Measurements from ENCODE around the gene BTBD2.

The BTBD2 gene

DNA sequence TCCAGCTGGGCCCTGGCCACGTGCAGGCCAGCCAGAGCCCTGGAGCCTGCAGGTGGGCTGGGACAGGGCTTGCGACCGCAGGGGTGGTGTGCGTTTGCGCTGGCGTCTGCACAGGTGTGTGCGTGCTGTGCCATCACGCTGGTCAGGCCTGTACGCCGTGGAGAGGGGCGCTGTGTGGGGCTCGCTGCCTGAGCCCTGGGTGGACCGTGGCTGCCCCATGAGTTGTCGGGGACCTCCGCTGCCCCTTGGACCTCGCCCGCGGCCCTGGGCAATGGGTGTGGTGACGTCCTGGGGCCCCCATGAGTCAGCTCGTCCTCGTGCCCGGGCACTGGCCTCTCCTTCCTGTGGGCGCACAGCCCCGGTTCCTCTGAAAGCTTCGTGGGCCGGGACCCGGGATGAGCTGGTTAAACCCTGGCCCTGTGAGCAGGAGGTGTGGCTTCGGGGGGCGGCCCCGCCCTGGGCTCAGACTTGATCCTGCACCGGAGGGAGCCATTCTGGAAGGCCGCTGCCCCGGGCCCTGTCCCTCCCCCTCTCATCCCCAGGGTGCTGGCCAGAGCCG, 67.8 kb downstream of the BTBD2 start:
- TF ChIP-seq FOXP2 (optimal IDR thresholded peaks at IDR 0.05; ENCODE audit: borderline replicate concordance, extremely low read depth, extremely low read length, insufficient read depth) (no peak), POLR2AphosphoS5 (IDR thresholded peaks at IDR 0.05; ENCODE audit: low read depth, low read length) (no peak)

- TF ChIP-seq, protein P1, sequence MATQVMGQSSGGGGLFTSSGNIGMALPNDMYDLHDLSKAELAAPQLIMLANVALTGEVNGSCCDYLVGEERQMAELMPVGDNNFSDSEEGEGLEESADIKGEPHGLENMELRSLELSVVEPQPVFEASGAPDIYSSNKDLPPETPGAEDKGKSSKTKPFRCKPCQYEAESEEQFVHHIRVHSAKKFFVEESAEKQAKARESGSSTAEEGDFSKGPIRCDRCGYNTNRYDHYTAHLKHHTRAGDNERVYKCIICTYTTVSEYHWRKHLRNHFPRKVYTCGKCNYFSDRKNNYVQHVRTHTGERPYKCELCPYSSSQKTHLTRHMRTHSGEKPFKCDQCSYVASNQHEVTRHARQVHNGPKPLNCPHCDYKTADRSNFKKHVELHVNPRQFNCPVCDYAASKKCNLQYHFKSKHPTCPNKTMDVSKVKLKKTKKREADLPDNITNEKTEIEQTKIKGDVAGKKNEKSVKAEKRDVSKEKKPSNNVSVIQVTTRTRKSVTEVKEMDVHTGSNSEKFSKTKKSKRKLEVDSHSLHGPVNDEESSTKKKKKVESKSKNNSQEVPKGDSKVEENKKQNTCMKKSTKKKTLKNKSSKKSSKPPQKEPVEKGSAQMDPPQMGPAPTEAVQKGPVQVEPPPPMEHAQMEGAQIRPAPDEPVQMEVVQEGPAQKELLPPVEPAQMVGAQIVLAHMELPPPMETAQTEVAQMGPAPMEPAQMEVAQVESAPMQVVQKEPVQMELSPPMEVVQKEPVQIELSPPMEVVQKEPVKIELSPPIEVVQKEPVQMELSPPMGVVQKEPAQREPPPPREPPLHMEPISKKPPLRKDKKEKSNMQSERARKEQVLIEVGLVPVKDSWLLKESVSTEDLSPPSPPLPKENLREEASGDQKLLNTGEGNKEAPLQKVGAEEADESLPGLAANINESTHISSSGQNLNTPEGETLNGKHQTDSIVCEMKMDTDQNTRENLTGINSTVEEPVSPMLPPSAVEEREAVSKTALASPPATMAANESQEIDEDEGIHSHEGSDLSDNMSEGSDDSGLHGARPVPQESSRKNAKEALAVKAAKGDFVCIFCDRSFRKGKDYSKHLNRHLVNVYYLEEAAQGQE (IDR thresholded peaks at IDR 0.05; ENCODE audit: insufficient read depth in 1 of 2, low read depth in 2 of 2, low read length in 2 of 2): no peak
- TF ChIP-seq POLR2AphosphoS5 (IDR thresholded peaks at IDR 0.05; ENCODE audit: low read depth, low read length): no peak
- no peak for TF ChIP-seq TAF1 (IDR thresholded peaks at IDR 0.05; ENCODE audit: borderline replicate concordance, insufficient read depth, low read length)
- no peak for TF ChIP-seq FOXP2 (optimal IDR thresholded peaks at IDR 0.05; ENCODE audit: borderline replicate concordance, extremely low read depth, extremely low read length, insufficient read depth)
- TF ChIP-seq SIN3A (IDR thresholded peaks at IDR 0.05; ENCODE audit: borderline replicate concordance, insufficient read depth, low read length): no peak
Measured at GRCh38 chr19:1945899-1946298, 69.6 kb downstream of the BTBD2 start.

DNA sequence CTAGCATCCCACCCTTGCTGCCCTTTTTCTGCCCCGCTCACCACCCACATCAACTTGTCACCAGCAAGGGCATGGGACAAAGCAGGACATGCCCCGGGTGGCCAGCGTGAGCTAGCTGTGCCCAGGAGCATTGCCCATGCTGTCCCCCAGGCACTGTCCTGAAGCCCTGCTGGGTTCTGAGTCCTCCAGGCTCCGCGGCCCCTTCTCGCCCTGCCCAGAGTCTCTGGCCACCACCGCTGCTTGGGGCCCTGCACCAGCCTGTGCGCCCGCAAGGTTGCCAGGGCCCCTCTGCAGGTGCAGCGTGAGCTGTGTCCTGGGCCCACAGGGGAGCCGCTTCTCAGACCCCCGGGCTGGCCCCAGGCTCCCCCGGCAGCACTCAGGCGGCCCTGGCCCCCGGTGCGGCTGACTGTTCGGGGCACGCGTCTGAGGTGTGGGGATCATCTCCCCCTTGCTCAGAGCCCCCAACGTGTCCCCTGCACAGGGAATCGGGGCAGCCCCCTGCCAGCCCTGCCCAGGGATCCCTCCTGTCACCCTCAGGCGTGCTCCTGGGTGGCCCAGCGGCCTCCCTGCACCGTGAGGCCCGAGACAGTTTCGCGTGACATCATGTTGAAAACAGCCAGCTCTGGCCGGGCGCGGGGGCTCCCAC, 70.5 kb downstream of the BTBD2 start:
- TF ChIP-seq POLR2AphosphoS5 (IDR thresholded peaks at IDR 0.05; ENCODE audit: low read depth, low read length): no peak
- TF ChIP-seq TAF1 (IDR thresholded peaks at IDR 0.05; ENCODE audit: borderline replicate concordance, insufficient read depth, low read length): no peak
- no peak for TF ChIP-seq FOXP2 (optimal IDR thresholded peaks at IDR 0.05; ENCODE audit: borderline replicate concordance, extremely low read depth, extremely low read length, insufficient read depth)
- TF ChIP-seq SIN3A (IDR thresholded peaks at IDR 0.05; ENCODE audit: borderline replicate concordance, insufficient read depth, low read length): no peak
- TF ChIP-seq, protein P1 (IDR thresholded peaks at IDR 0.05; ENCODE audit: insufficient read depth in 1 of 2, low read depth in 2 of 2, low read length in 2 of 2): no peak

DNA sequence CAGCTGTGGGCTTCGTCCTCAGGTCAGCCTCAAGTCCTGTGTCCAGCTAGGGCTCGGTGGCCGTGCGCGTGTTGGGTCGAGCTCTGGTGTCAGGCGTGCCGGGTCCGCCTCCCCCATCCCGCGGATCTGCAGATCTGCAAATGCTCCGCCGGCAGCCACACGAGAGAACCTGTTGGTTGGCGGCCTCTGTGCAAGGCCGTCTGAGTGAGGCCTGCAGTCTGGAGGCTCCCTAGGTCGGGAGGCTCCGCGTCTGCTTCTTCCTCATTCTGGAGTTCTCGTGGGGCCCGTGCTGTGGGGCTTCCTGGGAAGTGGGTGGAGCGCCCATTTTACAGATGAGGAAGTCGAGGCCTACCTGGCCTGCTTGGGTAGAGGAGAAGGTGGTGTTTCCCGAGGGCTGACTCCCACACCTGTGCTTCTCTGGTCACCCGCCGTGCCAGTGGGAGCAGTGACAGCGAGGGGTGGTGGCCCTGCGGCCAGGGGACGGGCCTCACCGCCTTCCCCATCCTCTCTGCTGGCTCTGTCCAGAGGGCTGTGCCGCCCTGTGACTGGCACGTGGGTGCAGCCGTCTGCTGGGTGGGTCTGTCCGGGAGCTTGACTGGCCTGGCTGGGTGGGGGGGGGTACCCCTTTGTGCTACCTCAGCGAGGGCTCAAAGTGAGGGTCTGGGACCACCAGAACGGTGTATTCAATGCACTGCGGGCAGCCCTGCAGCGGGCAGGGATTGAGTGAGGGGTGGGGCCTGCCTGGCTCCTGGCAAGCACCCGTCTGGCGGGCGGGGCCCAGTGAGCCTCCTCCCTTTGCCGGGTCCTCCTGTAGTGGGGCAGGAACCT, 71.2 kb downstream of the BTBD2 start:
- TF ChIP-seq SIN3A (IDR thresholded peaks at IDR 0.05; ENCODE audit: borderline replicate concordance, insufficient read depth, low read length): no peak
- TF ChIP-seq TAF1 (IDR thresholded peaks at IDR 0.05; ENCODE audit: borderline replicate concordance, insufficient read depth, low read length): no peak
- TF ChIP-seq, protein P1 (IDR thresholded peaks at IDR 0.05; ENCODE audit: insufficient read depth in 1 of 2, low read depth in 2 of 2, low read length in 2 of 2): no peak
- TF ChIP-seq FOXP2 (optimal IDR thresholded peaks at IDR 0.05; ENCODE audit: borderline replicate concordance, extremely low read depth, extremely low read length, insufficient read depth): no peak
- TF ChIP-seq POLR2AphosphoS5 (IDR thresholded peaks at IDR 0.05; ENCODE audit: low read depth, low read length): no peak

- no peak for TF ChIP-seq FOXP2 (optimal IDR thresholded peaks at IDR 0.05; ENCODE audit: borderline replicate concordance, extremely low read depth, extremely low read length, insufficient read depth)
- TF ChIP-seq POLR2AphosphoS5 (IDR thresholded peaks at IDR 0.05; ENCODE audit: low read depth, low read length): no peak
- no peak for TF ChIP-seq TAF1 (IDR thresholded peaks at IDR 0.05; ENCODE audit: borderline replicate concordance, insufficient read depth, low read length)
- TF ChIP-seq SIN3A (IDR thresholded peaks at IDR 0.05; ENCODE audit: borderline replicate concordance, insufficient read depth, low read length): no peak
- TF ChIP-seq, protein P1 (IDR thresholded peaks at IDR 0.05; ENCODE audit: insufficient read depth in 1 of 2, low read depth in 2 of 2, low read length in 2 of 2): no peak
Measured at GRCh38 chr19:1943661-1944087, 71.8 kb downstream of the BTBD2 start.

Measured in PFSK-1 (cell line).